T-helper 2 cell treated with Interferon-gamma antibody and Interleukin-4, amounts not matched to agents 100 ng/mL and 5 ng/mL, for 36 hours (primary cell): ENCODE data around the gene ZNF613. TPM values are rescaled to one million over a fixed set of nuclear protein-coding genes. Genes with fewer than 3 reads are reported as not detected.
"Not testable (repeated sequence)": the region's sequence is repeated elsewhere in the genome, so short reads cannot be mapped to it uniquely, and the experiment has no call there.

ENCODE experiments used
- intact Hi-C: fragments of 100-400 bp; cut with micrococcal nuclease; formaldehyde crosslinking; loops from one replicate; pipeline ENCODE4 v1.15.1; 2023
- total RNA-seq: library from RNA; stranded (reverse); gene quantifications from 2 replicates; pipeline ENCODE4 v1.2.3, GENCODE V29; 2022

ZNF613 gene
- total RNA-seq, result 4.3 and 5.0 TPM in 2 replicates

- intact Hi-C loops, result loop anchor here (1.0 to 5.0 kb wide), 8 partner anchors 22 to 342 kb away; partner anchors contain the start of genes PPP2R1A, ZNF350, ZNF614 and ZNF615
These were observed at the start of gene ZNF613 for GRCh38 chr19:51926784-51927741. ZNF613 (plus strand) TSS chr19:51927472; CDS start chr19:51936221, 8,749 bp downstream.

GRCh38 chr19:51882518-51882917 is 44.8 kb upstream of the ZNF613 start:
- intact Hi-C loops, result no loop called here

GRCh38 chr19:51884713-51885112 is 42.6 kb upstream of the ZNF613 start:
- intact Hi-C loops, result no loop called here

GRCh38 chr19:51887522-51888498 is 39.5 kb upstream of the ZNF613 start, which contains the start of gene ZNF577:
ZNF577 (minus strand) TSS chr19:51887951; CDS start chr19:51880382, 7,569 bp downstream.
- intact Hi-C loops, result no loop called here

- intact Hi-C loops, result no loop called here
These were observed 37.3 kb upstream of the ZNF613 start for GRCh38 chr19:51889934-51890333.

DNA sequence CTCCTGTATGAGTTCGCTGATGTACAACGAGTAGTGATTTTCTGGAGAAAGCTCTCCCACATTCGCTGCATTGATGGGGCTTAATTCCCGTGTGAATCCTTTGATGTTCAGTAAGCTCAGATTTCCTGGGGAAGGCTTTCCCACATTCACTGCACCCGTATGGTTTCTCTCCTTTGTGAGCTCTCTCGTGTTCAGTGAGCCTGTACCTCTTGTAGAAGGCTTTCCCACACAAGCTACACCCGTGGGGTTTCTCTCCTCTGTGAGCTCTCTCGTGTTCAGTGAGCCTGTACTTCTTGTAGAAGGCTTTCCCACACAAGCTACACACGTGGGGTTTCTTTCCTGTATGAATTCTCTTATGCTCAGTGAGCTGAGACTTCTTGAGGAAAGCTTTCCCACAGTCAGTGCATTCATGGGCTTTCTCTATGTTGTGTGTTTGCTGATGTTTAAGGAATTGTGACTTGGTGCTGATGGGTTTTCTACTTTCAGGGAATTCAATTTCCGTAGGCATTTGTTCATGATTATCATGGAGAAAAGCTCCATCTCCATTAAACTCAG is 36.0 kb upstream of the ZNF613 start:
- intact Hi-C loops, result no loop called here

GRCh38 chr19:51901860-51902259 is 25.4 kb upstream of the ZNF613 start:
- intact Hi-C loops, result no loop called here

DNA sequence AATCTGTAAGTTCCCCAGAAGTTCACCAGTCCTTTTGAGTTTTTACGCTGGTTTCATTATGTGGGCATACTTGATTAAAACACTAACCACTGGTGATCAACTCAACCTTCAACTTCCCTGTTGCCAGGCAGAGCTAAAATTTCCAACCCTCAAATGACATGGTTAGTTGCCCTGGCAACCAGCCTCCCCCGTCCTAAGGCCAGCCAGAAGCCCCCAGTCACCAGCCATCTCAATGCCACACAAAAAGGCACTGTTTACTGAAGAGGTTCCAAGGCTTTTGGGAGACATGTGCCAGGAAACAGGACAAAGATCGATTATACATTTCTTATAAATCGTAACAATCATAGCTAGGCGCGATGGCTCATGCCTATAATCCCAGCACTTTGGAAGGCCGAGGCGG is 24.1 kb upstream of the ZNF613 start:
- intact Hi-C loops, result no loop called here

GRCh38 chr19:51904331-51905165 is 22.7 kb upstream of the ZNF613 start, which contains the start of gene ZNF649:
ZNF649 (minus strand) TSS chr19:51905017; CDS start chr19:51900107, 4,910 bp downstream.
- intact Hi-C loops, result loop anchor here (1.0 kb wide), 3 partner anchors 23 to 144 kb away; partner anchors contain the start of genes ZNF350, ZNF432 and ZNF613

- intact Hi-C loops, result loop anchor here (1.0 kb wide), 1 partner anchor 22 kb away; the partner anchor contains the start of gene ZNF613
These were observed 22.1 kb upstream of the ZNF613 start for GRCh38 chr19:51905206-51905605.

DNA sequence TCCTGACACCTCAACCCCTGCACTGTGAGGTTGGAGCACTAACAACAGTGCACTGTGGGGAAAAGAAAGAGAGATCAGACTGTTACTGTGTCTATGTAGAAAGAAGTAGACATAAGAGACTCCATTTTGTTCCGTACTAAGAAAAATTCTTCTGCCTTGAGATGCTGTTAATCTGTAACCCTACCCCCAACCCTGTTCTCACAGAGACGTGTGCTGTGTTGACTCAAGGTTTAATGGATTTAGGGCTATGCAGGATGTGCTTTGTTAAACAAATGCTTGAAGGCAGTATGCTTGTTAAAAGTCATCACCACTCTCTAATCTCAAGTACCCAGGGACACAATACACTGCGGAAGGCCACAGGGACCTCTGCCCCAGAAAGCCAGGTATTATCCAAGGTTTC is 21.6 kb upstream of the ZNF613 start:
- intact Hi-C loops, result loop anchor here (1.0 kb wide), 1 partner anchor 22 kb away; the partner anchor contains the start of gene ZNF613

DNA sequence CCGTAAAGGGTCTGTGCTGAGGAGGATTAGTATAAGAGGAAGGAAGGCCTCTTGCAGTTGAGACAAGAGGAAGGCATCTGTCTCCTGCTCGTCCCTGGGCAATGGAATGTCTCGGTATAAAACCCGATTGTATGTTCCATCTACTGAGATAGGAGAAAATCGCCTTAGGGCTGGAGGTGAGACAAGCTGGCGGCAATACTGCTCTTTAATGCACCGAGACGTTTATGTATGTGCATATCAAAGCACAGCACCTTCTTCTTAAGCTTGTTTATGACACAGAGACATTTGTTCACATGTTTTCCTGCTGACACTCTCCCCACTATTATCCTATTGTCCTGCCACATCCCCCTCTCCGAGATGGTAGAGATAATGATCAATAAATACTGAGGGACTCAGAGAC is 21.2 kb upstream of the ZNF613 start:
- intact Hi-C loops, result not testable (repeated sequence)

GRCh38 chr19:51907981-51908380 is 19.3 kb upstream of the ZNF613 start:
- intact Hi-C loops, result not testable (repeated sequence)

GRCh38 chr19:51915324-51915867 is 11.9 kb upstream of the ZNF613 start:
- intact Hi-C loops, result no loop called here

- intact Hi-C loops, result no loop called here
These were observed 11.1 kb upstream of the ZNF613 start for GRCh38 chr19:51916167-51916566.

GRCh38 chr19:51919606-51920005 is 7.7 kb upstream of the ZNF613 start:
- intact Hi-C loops, result no loop called here

DNA sequence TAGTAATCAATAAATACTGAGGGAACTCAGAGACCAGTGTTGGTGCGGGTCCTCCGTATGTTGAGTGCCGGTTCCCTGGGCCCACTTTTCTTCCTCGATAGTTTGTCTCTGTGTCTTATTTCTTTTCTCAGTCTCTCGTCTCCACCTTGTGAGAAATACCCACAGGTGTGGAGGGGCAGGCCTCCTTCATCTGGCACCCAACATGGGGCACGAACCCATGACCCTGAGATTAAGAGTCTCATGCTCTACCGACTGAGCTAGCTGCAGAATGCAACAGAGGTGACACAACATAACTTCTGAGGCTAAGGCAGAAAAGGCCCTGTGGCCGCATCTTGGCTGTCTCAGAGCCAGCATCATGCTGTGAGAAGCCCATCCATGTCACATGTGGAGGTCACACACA is 5.3 kb upstream of the ZNF613 start:
- intact Hi-C loops, result no loop called here

- intact Hi-C loops, result loop anchor here (5.0 kb wide), 2 partner anchors 81 to 266 kb away; partner anchors contain the start of genes PPP2R1A and ZNF615
These were observed 867 bp upstream of the ZNF613 start for GRCh38 chr19:51926426-51926783.

- intact Hi-C loops, result loop anchor here (1.0 to 5.0 kb wide), 8 partner anchors 23 to 341 kb away; partner anchors contain the start of genes PPP2R1A, ZNF350, ZNF614 and ZNF615
These were observed 587 bp downstream of the ZNF613 start for GRCh38 chr19:51927859-51928258.
